Ovary (tissue), 3 donors: ENCODE results near the gene RGL3.

Experiments used
- CTCF ChIP-seq, 3 donors: fragments of 450-650 bp in 2 of 3; fragments of 200-600 bp in 1 of 3; IDR thresholded peaks; one replicate each; pipeline versions ENCODE4 v1.5.1 to v1.8.0; 2016 to 2022; ENCODE audit warnings: antibody characterized with exemption in 3 of 3, mild to moderate bottlenecking in 1 of 3
- EP300 ChIP-seq: sonication (generic); formaldehyde crosslinking; IDR thresholded peaks from one replicate; pipeline ENCODE4 v1.6.1; 2017; ENCODE audit warnings: antibody characterized with exemption
- POLR2A ChIP-seq: fragments of 450-650 bp; IDR thresholded peaks from one replicate; pipeline ENCODE4 v1.6.1; 2017; ENCODE audit warnings: antibody characterized with exemption, mild to moderate bottlenecking, moderate library complexity
- donor health status: DM: no; HTN: no; CAD: no.

- no peak for TF ChIP-seq CTCF (IDR thresholded peaks at IDR 0.05)
- no peak for TF ChIP-seq POLR2A
- no peak for TF ChIP-seq EP300
These were observed 34.6 kb upstream of the RGL3 start for GRCh38 chr19:11453468-11454341.
